Suppressor macrophage treated with lipopolysaccharide for 4 hours (primary cell): ENCODE measurements around the gene SULT2B1.
A peak's percentile ranks its signal among the peaks of the same experiment; 100 is the strongest.
"Not testable (repeated sequence)": the region's sequence is repeated elsewhere in the genome, so short reads cannot be mapped to it uniquely, and the experiment has no call there.

Experiments used
- DNase-seq: peaks from one replicate; pipeline ENCODE4 v3.0.0-alpha.2; 2020

The SULT2B1 gene

GRCh38 chr19:48624067-48624594, 72.2 kb downstream of the SULT2B1 start:
- DNase-seq: peak; percentile 91

GRCh38 chr19:48624791-48625723, 73.1 kb downstream of the SULT2B1 start:
- no peak for DNase-seq

- no peak for DNase-seq
These were observed 73.9 kb downstream of the SULT2B1 start for GRCh38 chr19:48625891-48626327.

GRCh38 chr19:48627201-48627864, 75.4 kb downstream of the SULT2B1 start:
- DNase-seq: no peak

- no peak for DNase-seq
These were observed 75.9 kb downstream of the SULT2B1 start for GRCh38 chr19:48627865-48628314.

GRCh38 chr19:48628486-48629296, 76.7 kb downstream of the SULT2B1 start:
- DNase-seq: no peak

GRCh38 chr19:48629297-48629598, 77.3 kb downstream of the SULT2B1 start:
- no peak for DNase-seq

- DNase-seq: no peak
These were observed 77.8 kb downstream of the SULT2B1 start for GRCh38 chr19:48629599-48630295.

GRCh38 chr19:48630296-48631063, 78.5 kb downstream of the SULT2B1 start:
- DNase-seq: no peak

GRCh38 chr19:48631225-48631624, 79.3 kb downstream of the SULT2B1 start:
- no peak for DNase-seq

- not testable (repeated sequence) for DNase-seq
These were observed 80.3 kb downstream of the SULT2B1 start for GRCh38 chr19:48632286-48632685.

GRCh38 chr19:48632692-48633147, 80.7 kb downstream of the SULT2B1 start:
- peak; percentile 51 for DNase-seq

GRCh38 chr19:48633148-48634035, 81.4 kb downstream of the SULT2B1 start:
- no peak for DNase-seq

- DNase-seq: no peak
These were observed 82.0 kb downstream of the SULT2B1 start for GRCh38 chr19:48634036-48634342.

GRCh38 chr19:48634424-48635262, 82.7 kb downstream of the SULT2B1 start:
- DNase-seq: peak; percentile 92

- peak; percentile 75 for DNase-seq
These were observed 83.4 kb downstream of the SULT2B1 start for GRCh38 chr19:48635263-48635965.

GRCh38 chr19:48635966-48636858, 84.2 kb downstream of the SULT2B1 start:
- DNase-seq: no peak
